ENCODE data around the gene TBC1D4. TPM values are rescaled to one million over a fixed set of nuclear protein-coding genes. Genes with fewer than 3 reads are reported as not detected.
"Not testable (repeated sequence)": the region's sequence is repeated elsewhere in the genome, so short reads cannot be mapped to it uniquely, and the experiment has no call there.

TBC1D4 gene
- total RNA-seq, 6 experiments from 2014 or later = 7.7 to 18.6 (median 10.3) TPM

DNA sequence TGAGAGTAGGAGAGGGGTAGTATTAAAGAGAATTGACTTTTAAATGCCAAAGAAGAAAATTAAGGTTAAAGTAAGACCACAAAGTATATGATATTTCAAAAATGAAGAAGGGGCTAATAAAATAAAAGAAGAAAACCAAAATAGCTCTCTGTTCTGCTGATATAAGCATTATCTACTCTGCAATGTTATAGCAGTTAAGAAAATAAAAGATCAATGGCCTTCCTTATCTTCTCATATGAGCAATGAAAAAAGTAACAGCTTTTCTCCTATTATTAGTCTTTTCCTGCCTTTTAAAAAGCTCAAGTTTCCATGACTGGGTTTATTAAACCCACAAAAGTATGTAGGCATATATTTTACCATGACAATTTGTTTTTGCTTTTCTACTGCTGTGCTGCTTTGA lies 126.4 kb downstream of the TBC1D4 start:
- TF ChIP-seq CTCF (IDR thresholded peaks at IDR 0.05) = no peak
- TF ChIP-seq POLR2A (IDR thresholded peaks at IDR 0.05) = no peak
- Histone ChIP-seq H3K4me1 (no peaks in the 10 kb centered on the region), H3K36me3 (no peaks in the 10 kb centered on the region), H3K4me3 (no peak overlapping the region), H3K27ac (no peak overlapping the region), H3K27me3 (no peaks in the 10 kb centered on the region), H3K9me3 (no peaks in the 10 kb centered on the region)
- DNase-seq = no peak
- ATAC-seq = no peak
- intact Hi-C loops (cut with DNase I) = no loop called here

DNA sequence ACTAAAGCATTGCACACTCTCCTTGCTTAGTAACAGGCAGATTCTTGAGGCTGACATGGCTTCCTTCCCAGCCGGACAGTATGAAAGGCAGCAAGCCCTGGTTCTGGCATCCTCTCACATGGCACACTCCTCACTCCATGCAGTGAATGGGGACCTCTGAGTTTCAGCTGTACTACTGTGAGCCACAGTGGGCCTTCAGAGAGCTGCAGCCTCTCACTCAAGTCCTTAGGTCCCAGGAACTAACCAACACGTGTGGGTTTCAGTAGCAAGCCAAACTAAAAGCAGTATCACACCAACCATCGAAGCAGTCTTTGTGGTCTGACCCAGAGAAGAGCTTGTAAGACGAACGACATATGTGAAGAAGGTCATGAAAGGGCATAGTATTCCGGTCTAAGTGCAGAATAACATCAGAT lies 128.2 kb downstream of the TBC1D4 start:
- intact Hi-C loops (cut with DNase I) = no loop called here
- H3K9me3 ChIP-seq = no peaks in the 10 kb centered on the region
- H3K27ac ChIP-seq = no peak overlapping the region
- WGBS (ENCODE audit: insufficient coverage, low coverage, low lambda C conversion rate, missing lambda C conversion rate) = 75% methylated on average over 5 of the region's 6 CpGs
- DNase-seq = no peak
- H3K36me3 ChIP-seq = no peaks in the 10 kb centered on the region
- ATAC-seq = no peak
- H3K4me3 ChIP-seq = no peak overlapping the region
- TF ChIP-seq POLR2A (IDR thresholded peaks at IDR 0.05) (no peak), CTCF (IDR thresholded peaks at IDR 0.05) (no peak)
- H3K4me1 ChIP-seq = no peaks in the 10 kb centered on the region
- H3K27me3 ChIP-seq = no peaks in the 10 kb centered on the region

- H3K36me3 ChIP-seq = no peaks in the 10 kb centered on the region
- peaks cover 0 to 7% (median 0%) of the 10 kb centered on the region in 4 donors for H3K4me1 ChIP-seq
- no peak overlapping the region for H3K27ac ChIP-seq
- H3K4me3 ChIP-seq = no peak overlapping the region
- ATAC-seq (peak in 1 of 4 donors; percentile 18), DNase-seq (no peak)
- H3K9me3 ChIP-seq = no peaks in the 10 kb centered on the region
- no peaks in the 10 kb centered on the region for H3K27me3 ChIP-seq
- intact Hi-C loops (cut with DNase I) = no loop called here
- WGBS (ENCODE audit: insufficient coverage, low coverage, low lambda C conversion rate, missing lambda C conversion rate) = 84% methylated on average over 3 of the region's 3 CpGs
- TF ChIP-seq CTCF (IDR thresholded peaks at IDR 0.05) = no peak
Measured at GRCh38 chr13:75352641-75353327, 129.2 kb downstream of the TBC1D4 start.

- ATAC-seq; intact Hi-C loops (cut with DNase I); H3K36me3 ChIP-seq; DNase-seq; H3K9me3 ChIP-seq; H3K27ac ChIP-seq; H3K27me3 ChIP-seq; H3K4me3 ChIP-seq: not testable (repeated sequence)
- peaks cover 0 to 11% (median 0%) of the 10 kb centered on the region in 4 donors for H3K4me1 ChIP-seq
- 93% methylated on average over 2 of the region's 3 CpGs for WGBS (ENCODE audit: insufficient coverage, low coverage, low lambda C conversion rate, missing lambda C conversion rate)
Measured at GRCh38 chr13:75351538-75351937, 130.4 kb downstream of the TBC1D4 start.

DNA sequence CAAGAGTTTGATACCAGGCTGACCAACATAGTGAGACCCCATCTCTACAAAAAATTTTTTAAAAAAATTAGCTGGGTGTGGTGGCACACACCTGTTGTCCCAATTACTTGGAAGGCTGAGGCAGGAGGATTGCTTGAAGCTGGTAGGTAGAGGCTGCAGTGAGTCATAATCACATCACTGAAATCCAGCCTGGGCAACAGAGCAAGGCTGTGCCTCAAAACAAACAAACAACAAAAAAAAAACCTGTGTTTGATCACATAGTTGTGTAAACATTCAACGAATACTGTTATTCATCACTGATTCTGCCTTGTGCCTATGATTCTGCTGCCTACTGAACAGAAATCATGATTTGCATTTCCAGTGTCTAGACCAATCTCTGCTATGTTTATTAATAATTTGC lies 134.0 kb downstream of the TBC1D4 start:
- WGBS (ENCODE audit: insufficient coverage, low coverage, low lambda C conversion rate, missing lambda C conversion rate) = 33% methylated on average over 1 of the region's 1 CpG
- Histone ChIP-seq H3K4me3 (no peak overlapping the region), H3K4me1 (peaks cover 0 to 17% (median 0%) of the 10 kb centered on the region in 4 donors), H3K9me3 (no peaks in the 10 kb centered on the region), H3K27ac (no peak overlapping the region), H3K36me3 (no peaks in the 10 kb centered on the region), H3K27me3 (no peaks in the 10 kb centered on the region)
- intact Hi-C loops (cut with DNase I) = no loop called here
- TF ChIP-seq POLR2A (IDR thresholded peaks at IDR 0.05) (no peak), CTCF (IDR thresholded peaks at IDR 0.05) (no peak)
- no peak for DNase-seq
- ATAC-seq = peak in 1 of 4 donors; percentile 63

Data from right lobe of liver (tissue), 6 donors.